Vagina (tissue), 2 donors: ENCODE results near the gene DRGX. TPM values are rescaled to one million over a fixed set of nuclear protein-coding genes. Genes with fewer than 3 reads are reported as not detected.

Experiments
- DNase-seq, 2 donors: peaks; one replicate each; pipeline ENCODE4 v3.0.0-alpha.2; 2017; ENCODE audit errors: extremely low spot score in 2 of 2
- H3K27ac ChIP-seq: fragments of 200-600 bp; sonication (generic); one replicate; pipeline ENCODE4 v1.5.1; 2019
- H3K27me3 ChIP-seq: fragments of 200-600 bp; sonication (generic); one replicate; pipeline ENCODE4 v1.5.1; 2019
- H3K36me3 ChIP-seq, 2 donors: fragments of 200-600 bp; sonication (generic); one replicate each; pipeline ENCODE4 v1.5.1; 2017 to 2019
- H3K4me1 ChIP-seq: fragments of 200-600 bp; sonication (generic); one replicate; pipeline ENCODE4 v1.5.1; 2019
- H3K4me3 ChIP-seq, 2 donors: fragments of 200-600 bp; sonication (generic); 1 replicate in 1 of 2; 2 replicates in 1 of 2; pipeline ENCODE4 v1.5.1; 2016 to 2019
- H3K9me3 ChIP-seq: fragments of 200-600 bp; sonication (generic); one replicate; pipeline ENCODE4 v1.5.1; 2019
- CTCF ChIP-seq, 3 experiments: fragments of 450-650 bp in 2 of 3; fragments of 200-600 bp in 1 of 3; sonication (generic) in 1 of 3; IDR thresholded peaks; one replicate each; pipeline ENCODE4 v1.5.1; 2017 to 2019; ENCODE audit warnings: antibody characterized with exemption in 3 of 3, mild to moderate bottlenecking in 2 of 3, moderate library complexity in 2 of 3
- POLR2A ChIP-seq, 2 donors: fragments of 450-650 bp; IDR thresholded peaks; one replicate each; pipeline ENCODE4 v1.6.1; 2017; ENCODE audit warnings: antibody characterized with exemption in 2 of 2, mild to moderate bottlenecking in 2 of 2, moderate library complexity in 2 of 2
- POLR2AphosphoS5 ChIP-seq, 2 donors: sonication (generic); formaldehyde crosslinking; IDR thresholded peaks; one replicate each; pipeline ENCODE4 v1.9.0; 2017; ENCODE audit warnings: antibody characterized with exemption in 2 of 2, mild to moderate bottlenecking in 2 of 2, low read depth in 1 of 2; ENCODE audit not compliant: insufficient read depth in 1 of 2
- intact Hi-C: fragments of 100-400 bp; cut with DNase I; formaldehyde crosslinking; loops from one replicate; pipeline ENCODE4 v1.15.1; 2023
- total RNA-seq: library from RNA; depleted of rRNA; stranded (reverse); fragments of >200 nt; gene quantifications from one replicate; pipeline ENCODE4 v1.2.3, GENCODE V29; 2016

The DRGX gene
- total RNA-seq, 1 donor from 2014 or later, result not detected

GRCh38 chr10:49350846-49351532 is 44.9 kb downstream of the DRGX start:
- H3K36me3 ChIP-seq, result no peaks in the 10 kb centered on the region
- H3K27me3 ChIP-seq, result no peaks in the 10 kb centered on the region
- no peak overlapping the region for H3K4me3 ChIP-seq
- TF ChIP-seq POLR2A (IDR thresholded peaks at IDR 0.05), result no peak
- no peak for TF ChIP-seq CTCF (IDR thresholded peaks at IDR 0.05)
- TF ChIP-seq POLR2AphosphoS5 (IDR thresholded peaks at IDR 0.05; ENCODE audit: insufficient read depth in 1 of 2, low read depth in 1 of 2), result no peak
- no peak overlapping the region for H3K27ac ChIP-seq
- H3K9me3 ChIP-seq, result no peaks in the 10 kb centered on the region
- DNase-seq, result peak; percentile 42 to 70
- intact Hi-C loops, result no loop called here
- no peaks in the 10 kb centered on the region for H3K4me1 ChIP-seq

- Histone ChIP-seq H3K4me3 (no peak overlapping the region), H3K4me1 (no peaks in the 10 kb centered on the region), H3K27ac (no peak overlapping the region), H3K27me3 (no peaks in the 10 kb centered on the region), H3K9me3 (no peaks in the 10 kb centered on the region), H3K36me3 (no peaks in the 10 kb centered on the region)
- TF ChIP-seq CTCF (IDR thresholded peaks at IDR 0.05) (no peak), POLR2A (IDR thresholded peaks at IDR 0.05) (no peak), POLR2AphosphoS5 (IDR thresholded peaks at IDR 0.05; ENCODE audit: insufficient read depth in 1 of 2, low read depth in 1 of 2) (no peak)
- intact Hi-C loops, result no loop called here
- DNase-seq, result peak in 1 of 2 donors; percentile 42
Observed at GRCh38 chr10:49350138-49350537, 45.8 kb downstream of the DRGX start.

- H3K4me1 ChIP-seq, result no peaks in the 10 kb centered on the region
- H3K36me3 ChIP-seq, result no peaks in the 10 kb centered on the region
- H3K27me3 ChIP-seq, result no peaks in the 10 kb centered on the region
- no peak overlapping the region for H3K27ac ChIP-seq
- no peaks in the 10 kb centered on the region for H3K9me3 ChIP-seq
- DNase-seq, result peak in 1 of 2 donors; percentile 54
- intact Hi-C loops, result no loop called here
- TF ChIP-seq POLR2A (IDR thresholded peaks at IDR 0.05), result no peak
- TF ChIP-seq POLR2AphosphoS5 (IDR thresholded peaks at IDR 0.05; ENCODE audit: insufficient read depth in 1 of 2, low read depth in 1 of 2), result no peak
- no peak for TF ChIP-seq CTCF (IDR thresholded peaks at IDR 0.05)
- H3K4me3 ChIP-seq, result no peak overlapping the region
Observed at GRCh38 chr10:49349390-49349789, 46.5 kb downstream of the DRGX start.

- DNase-seq, result peak in 1 of 2 donors; percentile 56
- no peaks in the 10 kb centered on the region for H3K36me3 ChIP-seq
- no peaks in the 10 kb centered on the region for H3K27me3 ChIP-seq
- no peak for TF ChIP-seq POLR2AphosphoS5 (IDR thresholded peaks at IDR 0.05; ENCODE audit: insufficient read depth in 1 of 2, low read depth in 1 of 2)
- no peak for TF ChIP-seq POLR2A (IDR thresholded peaks at IDR 0.05)
- no peak for TF ChIP-seq CTCF (IDR thresholded peaks at IDR 0.05)
- intact Hi-C loops, result no loop called here
- H3K9me3 ChIP-seq, result no peaks in the 10 kb centered on the region
- no peak overlapping the region for H3K27ac ChIP-seq
- no peak overlapping the region for H3K4me3 ChIP-seq
- H3K4me1 ChIP-seq, result no peaks in the 10 kb centered on the region
Observed at GRCh38 chr10:49348593-49348992, 47.3 kb downstream of the DRGX start.

- H3K9me3 ChIP-seq, result no peaks in the 10 kb centered on the region
- H3K27ac ChIP-seq, result no peak overlapping the region
- no peaks in the 10 kb centered on the region for H3K27me3 ChIP-seq
- intact Hi-C loops, result no loop called here
- no peaks in the 10 kb centered on the region for H3K4me1 ChIP-seq
- DNase-seq, result peak; percentile 60 to 82
- no peaks in the 10 kb centered on the region for H3K36me3 ChIP-seq
- H3K4me3 ChIP-seq, result no peak overlapping the region
- TF ChIP-seq CTCF (IDR thresholded peaks at IDR 0.05) (no peak), POLR2A (IDR thresholded peaks at IDR 0.05) (no peak), POLR2AphosphoS5 (IDR thresholded peaks at IDR 0.05; ENCODE audit: insufficient read depth in 1 of 2, low read depth in 1 of 2) (no peak)
Observed at GRCh38 chr10:49347827-49348226, 48.1 kb downstream of the DRGX start.
